GM13976 (cell line): ENCODE measurements around the gene RAVER1.

Experiments used
- DNase-seq: peaks from one replicate; pipeline ENCODE4 v3.0.0; 2012; ENCODE audit warnings: low spot score
- in situ Hi-C: fragments of 300-500 bp; cut with MboI; formaldehyde crosslinking; loops from one replicate; pipeline ENCODE4 v1.12.0; 2022; ENCODE audit warnings: low sequenced_read_pairs, mixed read lengths, inconsistent platforms; ENCODE audit not compliant: unreplicated experiment
- TF ChIP-seq, protein P1 (sequence below): IDR thresholded peaks from 2 replicates; pipeline ENCODE4 v1.5.1; 2012; ENCODE audit warnings: borderline replicate concordance, mild to moderate bottlenecking; ENCODE audit not compliant: insufficient read depth; ENCODE audit errors: extremely low read depth, missing control alignments, control extremely low read depth

Gene RAVER1

DNA sequence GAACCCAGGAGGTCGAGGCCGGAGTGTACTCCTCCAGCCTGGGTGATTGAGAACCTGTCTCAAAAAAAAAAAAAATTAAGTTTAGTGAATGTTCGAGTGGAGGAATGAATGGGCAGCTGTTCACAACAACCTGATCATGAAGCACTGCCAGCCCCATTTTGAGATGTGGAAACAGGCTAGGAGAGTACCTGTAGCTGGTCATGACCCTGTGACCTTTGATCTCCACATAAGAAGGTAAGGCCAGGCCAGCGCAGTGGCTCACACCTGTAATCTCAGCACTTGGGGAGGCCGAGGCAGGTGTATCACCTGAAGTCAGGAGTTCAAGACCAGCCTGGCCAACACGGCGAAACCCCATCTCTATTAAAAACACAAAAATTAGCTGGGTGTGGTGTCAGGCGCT, 7.6 kb downstream of the RAVER1 start:
- in situ Hi-C loops, result no loop called here
- TF ChIP-seq, protein P1, sequence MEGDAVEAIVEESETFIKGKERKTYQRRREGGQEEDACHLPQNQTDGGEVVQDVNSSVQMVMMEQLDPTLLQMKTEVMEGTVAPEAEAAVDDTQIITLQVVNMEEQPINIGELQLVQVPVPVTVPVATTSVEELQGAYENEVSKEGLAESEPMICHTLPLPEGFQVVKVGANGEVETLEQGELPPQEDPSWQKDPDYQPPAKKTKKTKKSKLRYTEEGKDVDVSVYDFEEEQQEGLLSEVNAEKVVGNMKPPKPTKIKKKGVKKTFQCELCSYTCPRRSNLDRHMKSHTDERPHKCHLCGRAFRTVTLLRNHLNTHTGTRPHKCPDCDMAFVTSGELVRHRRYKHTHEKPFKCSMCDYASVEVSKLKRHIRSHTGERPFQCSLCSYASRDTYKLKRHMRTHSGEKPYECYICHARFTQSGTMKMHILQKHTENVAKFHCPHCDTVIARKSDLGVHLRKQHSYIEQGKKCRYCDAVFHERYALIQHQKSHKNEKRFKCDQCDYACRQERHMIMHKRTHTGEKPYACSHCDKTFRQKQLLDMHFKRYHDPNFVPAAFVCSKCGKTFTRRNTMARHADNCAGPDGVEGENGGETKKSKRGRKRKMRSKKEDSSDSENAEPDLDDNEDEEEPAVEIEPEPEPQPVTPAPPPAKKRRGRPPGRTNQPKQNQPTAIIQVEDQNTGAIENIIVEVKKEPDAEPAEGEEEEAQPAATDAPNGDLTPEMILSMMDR, result no peak
- DNase-seq, result no peak

GRCh38 chr19:10321874-10322835, 11.2 kb downstream of the RAVER1 start:
- DNase-seq, result no peak
- in situ Hi-C loops, result no loop called here
- TF ChIP-seq, protein P1, result no peak

DNA sequence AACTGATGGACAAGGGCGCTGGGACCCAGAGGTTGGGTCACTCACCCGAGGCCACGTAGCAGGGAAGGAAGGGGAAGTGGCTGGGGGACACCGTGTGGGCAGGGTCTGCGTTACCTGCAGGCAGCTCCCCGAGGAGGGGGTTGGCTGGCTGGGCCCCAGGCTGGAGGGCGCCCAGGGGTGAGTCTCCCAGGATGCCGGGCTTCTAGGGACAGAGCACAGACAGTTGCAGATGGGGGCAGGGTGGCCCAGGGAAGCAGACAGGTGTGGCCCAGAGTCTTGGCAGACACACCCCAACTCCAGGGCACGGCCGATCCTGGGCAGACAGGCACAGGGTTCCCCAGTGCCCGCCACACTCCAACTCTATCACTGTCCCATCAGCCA, 11.9 kb downstream of the RAVER1 start:
- TF ChIP-seq, protein P1, result no peak
- DNase-seq, result no peak
- in situ Hi-C loops, result no loop called here

- in situ Hi-C loops, result no loop called here
- TF ChIP-seq, protein P1, result no peak
- no peak for DNase-seq
These were observed 12.5 kb downstream of the RAVER1 start for GRCh38 chr19:10320602-10321416.

DNA sequence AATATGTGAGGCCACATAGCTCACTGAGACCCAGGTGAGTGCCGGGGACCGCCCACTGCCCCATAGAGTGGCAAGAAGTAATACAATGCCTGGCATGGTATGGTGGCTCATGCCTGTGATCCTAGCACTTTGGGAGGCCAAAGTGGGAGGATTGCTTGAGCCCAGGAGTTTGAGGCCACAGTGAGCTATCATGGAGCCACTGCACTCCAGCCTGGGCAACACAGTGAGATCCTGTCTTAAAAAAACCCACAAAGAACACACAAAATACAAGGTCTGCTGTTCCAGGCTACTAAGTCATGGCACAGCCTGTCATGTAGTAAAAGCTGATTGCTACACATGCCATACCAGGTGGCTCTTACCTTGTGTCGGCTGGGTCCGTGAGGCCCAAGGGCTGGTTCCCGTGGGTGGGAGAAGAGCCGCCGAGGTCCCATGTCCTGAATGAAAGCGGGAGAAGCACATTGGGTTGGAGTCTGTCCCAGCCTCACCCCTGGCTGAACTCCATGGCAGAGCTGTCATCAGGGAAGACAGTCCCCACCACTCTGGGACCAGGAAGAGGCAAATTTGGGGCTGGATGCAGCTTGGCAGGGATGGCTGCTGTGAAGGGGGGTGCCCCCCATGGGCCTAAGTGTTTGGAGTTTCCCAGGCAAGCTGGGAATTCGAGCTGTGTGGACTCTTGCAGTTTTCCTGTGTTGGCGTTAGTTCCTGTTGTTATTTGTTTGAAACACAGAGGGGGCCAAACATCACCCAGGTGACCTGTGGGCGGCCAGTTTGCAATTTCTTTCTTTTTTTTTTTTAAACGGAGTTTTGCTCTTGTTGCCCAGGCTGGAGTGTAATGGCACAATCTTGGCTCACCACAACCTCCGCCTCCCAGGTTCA, 14.3 kb downstream of the RAVER1 start:
- TF ChIP-seq, protein P1, result no peak
- in situ Hi-C loops, result no loop called here
- DNase-seq, result no peak
